PC-3 (cell line): ENCODE measurements around the gene NFU1.

Experiments
- EZH2 ChIP-seq: fragments of 300-600 bp; sonication (generic); IDR thresholded peaks from one replicate; pipeline ENCODE4 v1.6.1; 2017; ENCODE audit warnings: antibody characterized with exemption, mild to moderate bottlenecking, low read length; ENCODE audit not compliant: unreplicated experiment
- TF ChIP-seq, protein P1 (sequence below): fragments of 300-600 bp; sonication (generic); conservative IDR thresholded peaks from 2 replicates; pipeline ENCODE4 v1.5.1; 2017; ENCODE audit warnings: antibody characterized with exemption, low read depth, mild to moderate bottlenecking, low read length

DNA sequence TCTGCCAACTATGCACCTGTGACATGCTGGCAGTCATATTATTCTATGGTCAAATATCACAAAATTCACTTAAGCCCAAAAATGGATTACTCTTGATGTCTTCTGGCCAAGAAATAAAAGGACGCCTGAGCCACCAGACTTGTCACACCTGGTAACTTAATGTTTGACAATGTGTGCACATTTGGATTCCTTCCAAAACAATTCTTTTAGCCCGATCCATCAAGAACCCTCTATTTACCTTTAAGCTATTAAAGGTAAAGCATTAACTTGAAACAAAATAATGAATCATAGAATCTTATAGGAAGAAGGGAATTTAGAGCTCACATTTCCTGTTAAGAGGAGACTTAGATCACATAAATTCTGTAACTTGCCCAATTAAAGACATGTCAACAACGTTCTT lies 46.5 kb upstream of the NFU1 start:
- TF ChIP-seq, protein P1, sequence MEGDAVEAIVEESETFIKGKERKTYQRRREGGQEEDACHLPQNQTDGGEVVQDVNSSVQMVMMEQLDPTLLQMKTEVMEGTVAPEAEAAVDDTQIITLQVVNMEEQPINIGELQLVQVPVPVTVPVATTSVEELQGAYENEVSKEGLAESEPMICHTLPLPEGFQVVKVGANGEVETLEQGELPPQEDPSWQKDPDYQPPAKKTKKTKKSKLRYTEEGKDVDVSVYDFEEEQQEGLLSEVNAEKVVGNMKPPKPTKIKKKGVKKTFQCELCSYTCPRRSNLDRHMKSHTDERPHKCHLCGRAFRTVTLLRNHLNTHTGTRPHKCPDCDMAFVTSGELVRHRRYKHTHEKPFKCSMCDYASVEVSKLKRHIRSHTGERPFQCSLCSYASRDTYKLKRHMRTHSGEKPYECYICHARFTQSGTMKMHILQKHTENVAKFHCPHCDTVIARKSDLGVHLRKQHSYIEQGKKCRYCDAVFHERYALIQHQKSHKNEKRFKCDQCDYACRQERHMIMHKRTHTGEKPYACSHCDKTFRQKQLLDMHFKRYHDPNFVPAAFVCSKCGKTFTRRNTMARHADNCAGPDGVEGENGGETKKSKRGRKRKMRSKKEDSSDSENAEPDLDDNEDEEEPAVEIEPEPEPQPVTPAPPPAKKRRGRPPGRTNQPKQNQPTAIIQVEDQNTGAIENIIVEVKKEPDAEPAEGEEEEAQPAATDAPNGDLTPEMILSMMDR, result no peak
- no peak for TF ChIP-seq EZH2
